PC-3 (cell line): ENCODE results near the gene R3HCC1L.

Experiments
- CTCF ChIP-seq: fragments of 300-600 bp; sonication (generic); conservative IDR thresholded peaks from 2 replicates; pipeline ENCODE4 v1.5.1; 2017; ENCODE audit warnings: antibody characterized with exemption, low read depth, mild to moderate bottlenecking, low read length
- EZH2phosphoT487 ChIP-seq: fragments of 300-600 bp; sonication (generic); IDR thresholded peaks from 2 replicates; pipeline ENCODE4 v1.6.1; 2018; ENCODE audit warnings: mild to moderate bottlenecking, antibody characterized with exemption, low read length, borderline replicate concordance

- TF ChIP-seq CTCF = no peak
- no peak for TF ChIP-seq EZH2phosphoT487
Measured at GRCh38 chr10:98101366-98101765, 33.1 kb upstream of the R3HCC1L start.
